HG03469 (cell line): ENCODE data around the gene C6orf52.
"Not testable (repeated sequence)": the region's sequence is repeated elsewhere in the genome, so short reads cannot be mapped to it uniquely, and the experiment has no call there.

Source experiments
- ATAC-seq: cut with Tn5 transposase; IDR thresholded peaks from one replicate; pipeline ENCODE4 v1.9.1; 2021; ENCODE audit warnings: mild to moderate bottlenecking, moderate library complexity, moderate number of reproducible peaks; ENCODE audit not compliant: unreplicated experiment

Gene C6orf52

DNA sequence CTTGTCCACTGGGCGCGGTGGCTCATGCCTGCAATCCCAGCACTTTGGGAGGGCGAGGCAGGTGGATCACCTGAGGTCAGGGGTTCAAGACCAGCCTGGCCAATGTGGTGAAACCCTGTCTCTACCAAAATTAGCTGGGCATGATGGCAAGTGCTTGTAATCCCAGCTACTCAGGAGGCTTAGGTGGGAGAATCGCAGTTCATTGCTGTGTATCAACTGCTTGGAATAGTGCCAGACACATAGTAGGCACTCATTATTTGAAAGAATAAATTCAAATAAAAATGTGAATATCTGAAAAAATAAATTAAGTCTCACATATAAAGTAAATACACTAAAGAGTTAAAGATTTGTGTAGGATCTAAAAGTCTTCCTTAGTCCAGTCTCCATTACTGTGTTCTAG is 2.2 kb upstream of the C6orf52 start:
- no peak for ATAC-seq

DNA sequence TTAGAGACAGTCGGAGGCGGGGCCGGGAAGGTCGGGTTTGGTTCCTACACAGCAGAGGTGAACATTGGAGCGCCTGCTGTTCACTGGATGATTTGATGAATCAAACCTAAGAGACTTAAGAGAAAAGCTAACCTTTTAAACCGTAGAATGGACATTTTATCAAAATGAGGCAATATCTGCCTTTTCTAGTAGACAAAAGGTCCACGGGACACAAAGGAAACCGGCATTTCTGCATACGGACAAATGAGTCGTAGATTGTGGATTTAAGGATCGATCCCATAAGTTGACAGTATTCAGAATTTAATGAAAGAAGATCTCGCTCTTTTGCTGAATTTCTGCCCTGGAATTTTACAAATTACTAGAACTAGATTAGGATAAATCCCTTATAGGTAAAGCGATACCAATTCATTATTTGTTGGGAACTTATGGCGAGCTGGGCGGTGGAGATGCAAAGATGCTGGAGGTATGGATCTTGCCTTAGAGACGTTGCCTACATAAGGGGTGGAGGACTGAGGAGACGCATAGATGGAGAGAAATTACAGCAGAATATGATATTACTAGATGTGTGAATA is 756 bp upstream of the C6orf52 start:
- ATAC-seq, result no peak

DNA sequence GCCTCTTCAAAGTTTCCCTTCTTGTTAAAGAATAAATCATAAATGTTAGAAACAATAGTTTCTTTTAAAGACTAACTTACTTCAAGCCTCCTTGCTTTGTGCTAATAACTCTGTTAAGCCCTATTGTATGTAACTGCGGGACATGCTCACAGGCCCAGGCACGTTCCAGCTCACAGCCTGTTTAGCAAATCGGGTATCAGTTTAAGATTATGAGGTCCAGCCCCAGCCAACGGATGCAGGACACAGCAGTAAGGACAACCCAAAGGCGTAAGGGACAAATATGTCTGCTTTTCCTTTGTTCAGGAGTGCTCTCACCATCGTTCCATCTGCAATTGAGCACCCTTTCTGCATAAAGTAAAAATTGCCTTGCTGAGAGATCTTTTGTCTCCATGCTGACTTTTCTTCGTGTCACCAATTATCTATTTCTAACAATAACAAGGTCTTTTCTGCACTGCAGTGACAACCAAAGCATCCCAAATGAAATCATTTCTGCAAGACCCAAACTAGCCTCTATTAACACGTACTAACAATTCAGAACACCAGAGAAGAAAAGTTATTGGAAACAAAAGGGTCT is 1.4 kb downstream of the C6orf52 start:
- no peak for ATAC-seq

DNA sequence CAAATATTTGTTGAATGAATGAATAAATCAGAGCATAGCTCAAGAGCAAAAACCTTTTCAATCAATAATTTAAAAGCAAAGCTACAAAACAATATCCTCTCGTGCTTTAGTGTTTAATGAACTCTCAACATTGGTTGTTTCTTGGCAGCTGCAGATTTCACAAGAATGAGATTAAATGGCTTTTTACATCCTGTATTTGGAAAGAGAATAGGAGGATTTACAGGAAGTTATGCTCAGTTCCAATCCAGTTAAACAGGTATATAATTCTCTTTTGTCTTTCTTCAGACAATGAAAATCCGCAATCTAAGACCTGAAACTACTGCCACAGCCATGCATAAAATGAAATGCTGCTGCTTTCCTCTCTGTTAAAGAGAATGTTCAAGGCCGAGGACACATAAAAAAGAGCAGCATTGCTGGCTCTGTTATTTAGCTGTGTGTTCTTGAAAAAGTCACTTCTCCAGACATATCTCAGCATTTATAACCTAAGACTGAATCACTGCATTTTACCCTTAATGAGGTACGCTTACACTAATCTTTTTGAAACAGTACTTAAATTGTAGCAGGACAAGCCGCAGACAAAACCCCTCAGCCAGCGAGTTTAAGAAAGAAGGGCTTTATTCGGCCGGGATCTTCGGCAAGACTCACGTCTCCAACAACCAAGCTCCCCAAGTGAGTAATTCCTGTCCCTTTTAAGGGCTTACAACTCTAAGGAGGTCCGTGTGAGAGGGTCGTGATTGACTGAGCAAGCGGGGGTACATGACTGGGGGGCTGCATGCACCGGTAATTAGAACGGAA is 3.6 kb downstream of the C6orf52 start:
- ATAC-seq, result no peak

DNA sequence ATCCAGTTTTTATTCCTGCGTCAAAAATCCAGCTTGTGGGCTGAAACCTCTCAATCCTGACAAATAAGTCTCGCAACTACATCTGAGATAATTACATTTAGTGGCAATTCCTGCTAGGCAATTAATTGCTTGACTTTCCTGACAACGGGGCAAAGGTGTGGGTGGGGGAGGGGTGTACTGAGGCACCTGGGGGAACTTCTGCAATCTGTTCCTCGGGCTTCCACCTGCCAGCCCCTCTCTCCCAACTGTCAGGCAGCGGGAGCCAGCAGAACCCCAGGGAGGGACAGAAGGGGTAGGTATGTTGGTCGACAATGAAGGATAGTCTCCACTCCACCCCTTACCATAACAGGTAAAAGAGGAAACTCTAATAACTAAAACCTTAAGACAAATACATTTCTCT is 6.8 kb downstream of the C6orf52 start:
- ATAC-seq, result no peak

DNA sequence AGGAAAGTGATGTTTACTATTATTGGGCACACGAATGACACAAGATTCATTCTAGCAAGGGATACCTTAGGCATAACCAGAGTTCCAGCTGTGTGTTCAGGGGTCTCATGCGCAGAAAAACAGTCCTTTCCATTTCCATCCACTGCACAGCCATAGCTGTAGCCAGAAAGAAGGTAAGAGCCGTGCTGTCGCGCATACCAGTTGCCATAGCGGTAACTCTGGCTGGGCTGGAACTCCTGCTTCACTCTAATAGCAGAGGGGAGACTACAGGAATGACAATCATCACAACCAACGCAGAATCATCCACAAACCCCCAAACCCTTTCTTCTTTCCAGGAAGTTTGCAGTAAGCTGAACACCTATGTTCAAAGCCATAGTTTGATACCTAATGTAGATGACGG is 7.5 kb downstream of the C6orf52 start:
- no peak for ATAC-seq

DNA sequence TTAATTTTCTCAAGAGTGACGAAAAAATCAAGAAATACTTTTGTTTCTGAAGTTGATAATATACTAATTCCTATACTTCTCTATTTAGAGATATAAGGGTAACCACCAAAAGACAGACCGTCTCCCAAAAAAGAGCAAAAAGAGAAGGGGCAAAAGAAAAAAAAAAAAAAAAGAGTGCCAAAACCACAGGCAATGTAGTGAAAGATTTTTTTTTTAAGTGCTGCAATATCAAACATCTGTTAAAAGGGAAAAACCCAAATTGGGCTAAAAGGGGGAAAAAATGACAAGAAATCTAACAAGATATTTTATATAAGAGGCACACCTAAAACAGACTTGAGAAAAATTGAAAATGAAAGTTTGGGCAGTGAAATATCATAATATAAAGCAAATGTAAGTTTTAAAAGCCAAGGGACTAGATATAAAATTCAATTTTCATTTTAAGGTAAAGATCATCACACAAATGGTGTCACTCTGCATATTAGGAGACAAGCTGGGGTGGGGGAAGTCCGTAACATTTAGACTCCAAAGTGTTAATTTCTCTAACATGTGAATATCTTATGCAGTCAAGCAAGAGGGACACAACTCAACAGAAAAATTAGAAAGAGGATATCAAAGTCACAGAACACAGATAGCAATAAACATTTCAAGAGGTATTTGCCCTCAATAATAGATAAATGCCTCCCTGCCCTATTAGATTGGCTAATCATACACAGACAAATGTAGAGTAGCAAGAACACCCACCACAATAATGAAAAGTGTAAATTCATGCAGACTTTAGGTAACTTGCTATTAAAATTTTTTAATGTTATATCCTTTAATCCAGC is 9.1 kb downstream of the C6orf52 start:
- ATAC-seq, result no peak

DNA sequence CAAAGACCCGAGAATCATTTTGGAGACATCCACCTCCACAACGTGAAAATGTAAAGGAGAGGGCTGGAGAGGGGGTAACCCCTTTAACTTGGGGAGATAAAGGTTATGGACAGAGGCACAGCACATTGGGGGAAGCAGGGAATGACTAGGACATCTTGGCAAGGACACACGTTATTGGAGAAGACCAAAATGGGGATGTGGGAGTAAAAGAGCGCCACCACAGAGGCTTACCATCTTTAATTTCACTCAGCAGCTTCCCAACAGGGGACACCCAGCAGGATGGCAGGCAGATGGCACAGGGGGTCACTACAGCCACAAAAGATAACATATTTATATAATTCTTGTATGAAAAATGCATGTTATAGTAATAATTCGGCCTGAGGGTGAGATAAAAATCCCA is 9.8 kb downstream of the C6orf52 start:
- no peak for ATAC-seq

DNA sequence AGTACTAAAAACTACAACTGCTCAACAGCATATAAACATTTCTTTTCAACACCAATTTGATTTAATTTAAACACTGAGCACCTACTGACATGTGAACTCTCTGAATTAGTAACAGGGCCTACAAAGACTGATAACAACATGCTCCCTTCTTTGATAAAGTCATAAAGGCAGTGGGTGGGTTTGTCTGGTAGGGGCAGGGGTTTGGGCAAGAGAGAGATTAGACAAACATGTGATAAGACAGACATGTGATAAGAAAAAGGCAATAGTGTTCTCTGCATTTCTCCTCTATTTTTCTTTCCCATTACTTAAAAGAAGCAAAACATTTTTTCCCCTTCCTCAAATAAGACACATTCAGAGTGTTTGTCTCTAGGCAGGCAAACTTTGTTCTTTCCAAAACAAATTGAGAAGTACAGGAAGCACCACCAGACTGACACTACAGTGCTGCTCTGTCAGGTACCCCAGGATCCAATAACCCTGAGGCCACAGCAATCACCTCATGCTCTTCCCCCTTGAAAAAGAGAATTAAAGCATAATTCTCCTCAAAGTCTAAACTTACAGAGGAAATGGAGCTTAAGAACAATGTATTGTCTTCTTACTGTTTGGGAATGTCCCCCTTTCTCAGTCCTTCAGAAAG is 11.9 kb downstream of the C6orf52 start:
- no peak for ATAC-seq

DNA sequence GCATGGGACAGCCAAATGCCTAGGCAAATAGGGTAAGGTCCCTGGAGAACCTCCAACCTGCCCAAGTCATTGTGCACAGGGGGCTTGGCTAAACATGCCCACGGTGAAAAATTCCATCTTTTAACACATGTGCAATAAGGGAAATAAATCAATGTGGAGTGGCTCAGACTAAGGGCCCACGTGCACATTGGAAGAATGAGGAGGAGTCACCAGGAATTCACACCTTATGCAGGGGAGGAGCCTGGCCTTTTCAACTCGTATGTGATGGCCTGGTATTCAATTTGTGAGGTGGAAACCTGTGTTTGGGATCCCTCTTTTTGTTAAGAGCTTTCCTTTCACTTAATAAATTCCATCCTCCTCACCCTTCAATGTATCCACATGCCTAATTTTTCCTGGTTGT is 12.6 kb downstream of the C6orf52 start:
- ATAC-seq, result no peak

DNA sequence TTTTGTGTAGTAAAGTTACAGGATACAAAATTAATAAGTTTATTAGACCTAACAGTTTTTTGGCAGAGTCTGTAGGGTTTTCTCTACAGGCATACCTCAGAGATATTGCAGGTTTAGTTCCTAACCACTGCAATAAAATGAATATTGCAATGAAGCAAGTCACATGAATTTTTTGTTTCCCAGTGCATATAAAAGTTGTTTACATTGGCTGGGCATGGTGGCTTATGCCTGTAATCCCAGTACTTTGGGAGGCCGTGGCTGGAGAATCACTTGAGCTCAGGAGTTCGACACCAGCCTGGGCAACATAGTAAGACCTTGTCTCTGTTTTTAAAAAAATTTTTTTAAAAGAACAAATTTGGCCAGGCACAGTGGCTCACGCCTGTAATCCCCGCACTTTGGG is 16.0 kb downstream of the C6orf52 start:
- no peak for ATAC-seq

DNA sequence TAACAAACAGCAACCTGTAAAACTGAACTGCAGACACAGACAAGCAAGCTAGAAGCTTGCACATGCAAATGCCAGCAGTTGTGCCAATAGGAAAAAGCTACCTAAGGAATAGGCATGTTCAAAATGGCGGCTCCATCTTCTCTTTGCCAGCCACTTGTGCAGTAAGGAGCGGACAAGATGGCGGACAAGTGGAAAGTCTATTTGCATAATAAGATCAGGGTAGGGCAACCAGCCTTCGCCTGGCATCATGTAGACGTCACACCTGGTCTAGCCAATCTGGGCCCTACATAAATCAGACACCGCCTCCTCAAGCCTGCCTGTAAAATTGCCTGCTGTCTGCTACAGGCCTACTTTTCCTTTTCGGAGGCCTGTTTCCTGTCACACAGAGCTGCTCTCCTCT is 18.0 kb downstream of the C6orf52 start:
- no peak for ATAC-seq

DNA sequence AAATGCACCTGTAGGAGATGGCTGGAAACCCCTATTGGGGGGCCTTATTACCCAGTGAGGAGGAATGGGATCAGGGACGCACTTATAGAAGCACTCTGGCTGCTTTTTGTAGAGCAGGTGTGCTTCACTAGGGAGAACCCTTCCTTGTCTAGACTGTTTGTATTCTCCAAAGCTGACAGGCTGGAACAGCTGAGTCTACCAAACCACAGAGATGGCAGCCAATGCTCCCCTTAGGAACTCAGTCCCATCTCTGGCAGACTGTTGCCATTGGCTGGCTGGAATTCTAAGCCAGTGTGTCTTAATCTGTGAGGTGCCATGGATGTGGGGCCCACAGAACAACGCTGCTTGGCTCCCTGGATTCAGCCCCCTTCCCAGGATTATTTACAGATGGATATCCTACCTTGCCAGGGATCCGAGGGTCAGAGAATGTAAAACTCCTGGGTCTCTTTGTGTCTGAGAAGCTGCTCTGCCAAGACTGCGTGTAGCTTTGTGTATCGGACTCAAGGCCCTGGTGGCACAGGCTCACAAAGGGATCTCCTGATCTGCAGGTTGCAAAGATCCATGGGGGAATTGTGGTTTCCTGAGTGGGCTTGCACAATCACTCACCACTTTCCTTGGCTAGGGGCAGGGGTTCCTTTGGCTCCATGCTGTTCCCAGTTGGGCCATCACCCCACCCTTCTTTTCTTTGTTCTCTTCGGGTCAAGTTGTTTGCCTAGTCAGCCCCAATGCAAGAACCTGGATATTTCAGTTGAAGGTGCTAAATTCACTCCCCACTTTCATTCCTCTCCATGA is 26.1 kb downstream of the C6orf52 start:
- no peak for ATAC-seq

GRCh38 chr6:10665595-10665994 is 28.8 kb downstream of the C6orf52 start:
- ATAC-seq, result not testable (repeated sequence)

DNA sequence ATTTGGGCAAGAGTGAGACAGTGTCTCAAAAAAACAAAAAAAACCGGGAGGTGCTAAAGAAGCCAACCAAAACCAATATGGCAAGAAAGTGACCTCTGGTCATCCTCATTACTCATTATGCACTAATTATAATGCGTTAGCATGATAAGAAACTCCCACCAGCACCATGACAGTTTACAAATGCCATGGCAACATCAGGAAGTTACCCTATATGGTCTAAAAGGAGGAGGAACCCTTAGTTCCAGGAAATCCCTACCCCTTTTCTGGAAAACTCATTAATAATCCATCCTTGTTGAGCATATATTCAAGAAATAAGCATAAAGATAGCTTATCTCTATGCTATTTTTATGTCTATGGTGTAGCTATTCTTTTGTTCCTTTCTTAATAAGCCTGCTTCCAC is 31.7 kb downstream of the C6orf52 start:
- no peak for ATAC-seq

DNA sequence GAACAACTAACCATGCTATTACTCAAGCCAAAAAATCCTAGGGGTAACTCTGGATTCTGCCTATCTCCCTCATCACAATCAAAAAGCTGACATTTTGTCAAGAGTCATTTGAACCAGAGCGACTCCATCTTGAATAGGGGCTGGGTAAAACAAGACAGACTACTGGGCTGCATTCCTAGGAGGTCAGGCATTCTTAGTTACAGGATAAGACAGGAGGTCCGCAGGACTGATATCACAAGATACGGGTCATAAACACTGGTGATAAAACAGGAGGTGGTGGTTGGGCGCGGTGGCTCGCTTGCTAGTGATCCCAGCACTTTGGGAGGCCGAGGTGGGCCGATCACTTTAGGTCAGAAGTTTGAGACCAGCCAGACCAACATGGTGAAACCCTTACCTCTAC is 32.2 kb downstream of the C6orf52 start:
- ATAC-seq, result no peak

DNA sequence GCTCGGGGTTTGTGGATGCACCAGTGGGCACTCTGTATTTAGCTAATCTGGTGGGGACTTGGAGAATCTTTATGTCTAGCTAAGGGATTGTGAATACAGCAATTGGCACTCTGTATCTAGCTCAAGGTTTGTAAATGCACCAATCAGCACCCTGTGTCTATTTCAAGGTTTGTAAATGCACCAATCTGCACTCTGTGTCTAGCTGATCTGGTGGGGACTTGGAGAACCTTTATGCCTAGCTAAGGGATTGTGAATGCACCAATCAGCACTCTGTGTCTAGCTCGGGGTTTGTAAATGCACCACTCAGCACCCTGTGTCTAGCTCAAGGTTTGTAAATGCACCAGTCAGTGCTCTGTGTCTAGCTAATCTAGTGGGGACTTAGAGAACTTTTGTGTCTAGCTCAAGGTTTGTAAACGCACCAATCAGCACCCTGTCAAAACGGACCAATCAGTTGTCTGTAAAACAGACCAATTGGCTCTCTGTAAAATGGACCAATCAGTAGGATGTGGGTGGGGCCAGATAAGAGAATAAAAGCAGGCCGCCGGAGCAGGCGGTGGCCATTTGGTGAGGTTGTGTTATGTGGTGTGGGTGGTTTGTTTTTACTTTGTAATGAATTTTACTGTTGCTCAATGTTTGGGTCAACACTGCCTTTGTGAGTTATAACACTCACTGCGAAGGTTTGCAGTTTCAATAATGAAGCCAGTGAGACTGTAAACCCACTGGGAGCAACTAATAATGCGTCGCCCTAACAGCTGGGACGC is 33.8 kb downstream of the C6orf52 start:
- ATAC-seq, result not testable (repeated sequence)

DNA sequence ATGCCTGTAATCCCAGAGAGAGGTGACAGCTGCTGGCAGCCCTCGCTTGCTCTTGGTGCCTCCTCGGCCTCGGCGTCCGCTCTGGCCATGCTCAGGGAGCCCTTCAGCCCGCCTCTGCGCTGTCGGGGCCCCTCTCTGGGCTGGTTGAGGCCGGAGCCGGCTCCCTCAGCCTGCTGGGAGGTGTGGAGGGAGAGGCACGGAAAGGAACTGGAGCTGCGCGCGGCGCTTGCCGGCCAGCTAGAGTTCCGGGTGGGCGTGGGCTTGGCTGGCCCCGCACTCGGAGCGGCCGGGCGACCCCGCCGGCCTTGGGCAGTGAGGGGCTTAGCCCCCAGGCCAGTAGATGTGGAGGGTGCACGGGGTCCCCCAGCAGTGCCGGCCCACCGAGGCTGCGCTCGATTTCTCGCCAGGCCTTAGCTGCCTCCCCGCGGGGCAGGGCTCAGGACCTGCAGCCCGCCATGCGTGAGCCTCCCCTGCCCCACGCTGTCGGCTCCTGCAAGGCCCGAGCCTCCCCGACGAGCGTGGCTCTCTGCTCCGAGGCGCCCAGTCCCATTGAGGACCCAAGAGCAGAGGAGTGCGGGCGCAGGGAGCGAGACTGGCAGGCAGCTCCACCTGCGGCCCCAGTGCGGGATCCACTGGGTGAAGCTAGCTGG is 34.6 kb downstream of the C6orf52 start:
- ATAC-seq, result no peak
